SU-DHL-6 (cell line): ENCODE measurements around the gene PBX1.

Experiments
- EZH2phosphoT487 ChIP-seq: fragments of 200-600 bp; sonication (generic), shearing (Covaris generic); conservative IDR thresholded peaks from 2 replicates; pipeline ENCODE4 v1.6.1; 2018; ENCODE audit warnings: mild to moderate bottlenecking, antibody characterized with exemption, low read length, moderate library complexity, mixed read lengths
- TF ChIP-seq, protein P1 (sequence below): fragments of 200-600 bp; sonication (generic); IDR thresholded peaks from one replicate; pipeline ENCODE4 v1.5.1; 2017; ENCODE audit warnings: antibody characterized with exemption, mild to moderate bottlenecking, low read length, moderate library complexity; ENCODE audit not compliant: insufficient read depth, poor library complexity, severe bottlenecking

DNA sequence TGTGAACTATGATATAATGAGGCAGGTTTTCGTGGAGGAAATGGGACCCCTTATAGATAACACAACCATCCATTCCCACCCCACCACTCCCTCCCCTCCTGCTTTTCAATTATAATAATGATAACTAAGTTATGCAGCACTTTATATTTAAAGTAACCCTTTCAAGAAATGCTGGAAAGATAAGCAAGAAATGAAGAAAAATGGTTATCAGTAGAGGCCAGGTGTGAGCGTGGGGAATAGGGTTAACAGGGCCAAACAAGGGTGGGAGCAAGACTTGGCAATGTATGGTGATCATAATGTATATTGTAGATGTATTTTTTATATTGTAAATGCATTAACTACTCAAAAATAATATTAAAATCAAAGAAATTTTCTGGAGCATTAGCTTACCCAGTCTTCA lies 133.4 kb downstream of the PBX1 start:
- TF ChIP-seq, protein P1, sequence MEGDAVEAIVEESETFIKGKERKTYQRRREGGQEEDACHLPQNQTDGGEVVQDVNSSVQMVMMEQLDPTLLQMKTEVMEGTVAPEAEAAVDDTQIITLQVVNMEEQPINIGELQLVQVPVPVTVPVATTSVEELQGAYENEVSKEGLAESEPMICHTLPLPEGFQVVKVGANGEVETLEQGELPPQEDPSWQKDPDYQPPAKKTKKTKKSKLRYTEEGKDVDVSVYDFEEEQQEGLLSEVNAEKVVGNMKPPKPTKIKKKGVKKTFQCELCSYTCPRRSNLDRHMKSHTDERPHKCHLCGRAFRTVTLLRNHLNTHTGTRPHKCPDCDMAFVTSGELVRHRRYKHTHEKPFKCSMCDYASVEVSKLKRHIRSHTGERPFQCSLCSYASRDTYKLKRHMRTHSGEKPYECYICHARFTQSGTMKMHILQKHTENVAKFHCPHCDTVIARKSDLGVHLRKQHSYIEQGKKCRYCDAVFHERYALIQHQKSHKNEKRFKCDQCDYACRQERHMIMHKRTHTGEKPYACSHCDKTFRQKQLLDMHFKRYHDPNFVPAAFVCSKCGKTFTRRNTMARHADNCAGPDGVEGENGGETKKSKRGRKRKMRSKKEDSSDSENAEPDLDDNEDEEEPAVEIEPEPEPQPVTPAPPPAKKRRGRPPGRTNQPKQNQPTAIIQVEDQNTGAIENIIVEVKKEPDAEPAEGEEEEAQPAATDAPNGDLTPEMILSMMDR, result no peak
- no peak for TF ChIP-seq EZH2phosphoT487
